ENCODE measurements around the gene CAMK2A. TPM values are rescaled to one million over a fixed set of nuclear protein-coding genes. Genes with fewer than 3 reads are reported as not detected.
A peak's percentile ranks its signal among the peaks of the same experiment; 100 is the strongest.

The CAMK2A gene
- total RNA-seq, 6 donors from 2014 or later = 0.29 to 2.4 (median 1.8) TPM; not detected in 1

DNA sequence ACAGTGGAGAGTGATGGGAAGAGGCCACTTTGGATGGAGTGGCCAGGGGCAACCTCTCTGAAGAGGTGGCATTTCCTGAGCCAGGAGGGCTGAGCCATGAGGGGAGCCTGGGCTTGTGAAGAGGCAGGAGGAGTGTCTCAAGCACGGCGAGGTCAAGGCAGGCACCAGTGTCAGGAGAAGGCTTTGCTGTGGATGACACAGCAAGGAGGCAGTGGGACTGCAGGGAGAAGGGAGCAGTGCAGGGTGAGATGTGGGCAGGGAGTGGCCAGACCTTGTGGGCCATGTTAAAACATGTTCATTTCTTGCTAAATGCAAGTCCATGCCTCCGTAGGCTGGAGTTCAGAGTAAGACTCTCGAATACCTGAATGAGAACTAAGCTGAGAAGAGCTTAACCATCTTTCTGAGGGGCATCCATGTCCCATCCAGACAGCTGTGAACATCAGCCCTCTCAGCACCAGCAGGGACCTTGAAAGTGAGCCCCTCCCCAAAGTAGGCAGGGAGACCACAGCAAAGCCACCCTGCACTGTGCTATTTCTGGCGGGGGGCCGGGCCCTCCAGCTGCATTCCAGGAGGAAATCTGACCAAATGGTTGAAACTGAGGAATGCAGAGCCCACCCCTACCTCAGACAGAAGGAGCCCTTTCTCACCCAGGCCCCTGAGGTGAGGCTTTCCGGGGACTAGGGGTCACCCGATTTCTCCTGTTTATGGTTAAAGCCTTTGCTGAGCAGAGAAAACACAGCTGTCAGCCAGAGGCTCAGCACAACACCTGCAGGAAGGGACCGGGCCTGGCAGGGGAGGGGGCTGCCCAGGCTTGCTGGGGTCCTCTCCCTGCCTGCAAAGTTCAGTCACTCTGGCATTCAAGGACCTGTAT lies 29.3 kb upstream of the CAMK2A start:
- peaks cover 0 to 7% (median 0%) of the 10 kb centered on the region in 4 donors for H3K4me1 ChIP-seq
- TF ChIP-seq POLR2A (IDR thresholded peaks at IDR 0.05) = no peak
- TF ChIP-seq, protein P1, sequence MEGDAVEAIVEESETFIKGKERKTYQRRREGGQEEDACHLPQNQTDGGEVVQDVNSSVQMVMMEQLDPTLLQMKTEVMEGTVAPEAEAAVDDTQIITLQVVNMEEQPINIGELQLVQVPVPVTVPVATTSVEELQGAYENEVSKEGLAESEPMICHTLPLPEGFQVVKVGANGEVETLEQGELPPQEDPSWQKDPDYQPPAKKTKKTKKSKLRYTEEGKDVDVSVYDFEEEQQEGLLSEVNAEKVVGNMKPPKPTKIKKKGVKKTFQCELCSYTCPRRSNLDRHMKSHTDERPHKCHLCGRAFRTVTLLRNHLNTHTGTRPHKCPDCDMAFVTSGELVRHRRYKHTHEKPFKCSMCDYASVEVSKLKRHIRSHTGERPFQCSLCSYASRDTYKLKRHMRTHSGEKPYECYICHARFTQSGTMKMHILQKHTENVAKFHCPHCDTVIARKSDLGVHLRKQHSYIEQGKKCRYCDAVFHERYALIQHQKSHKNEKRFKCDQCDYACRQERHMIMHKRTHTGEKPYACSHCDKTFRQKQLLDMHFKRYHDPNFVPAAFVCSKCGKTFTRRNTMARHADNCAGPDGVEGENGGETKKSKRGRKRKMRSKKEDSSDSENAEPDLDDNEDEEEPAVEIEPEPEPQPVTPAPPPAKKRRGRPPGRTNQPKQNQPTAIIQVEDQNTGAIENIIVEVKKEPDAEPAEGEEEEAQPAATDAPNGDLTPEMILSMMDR (IDR thresholded peaks at IDR 0.05) = no peak
- TF ChIP-seq POLR2AphosphoS5 (IDR thresholded peaks at IDR 0.05) = no peak
- TF ChIP-seq EP300 (IDR thresholded peaks at IDR 0.05) = no peak
- ATAC-seq (ENCODE audit: low FRiP score in 2 of 2) (no peak), DNase-seq (no peak)
- no peak overlapping the region for H3K27ac ChIP-seq
- whole genome bisulfite sequencing, 2 donors = 80% methylated on average over 7 to 9 of the region's 9 CpGs
- no peaks in the 10 kb centered on the region for H3K36me3 ChIP-seq
- H3K4me3 ChIP-seq = no peak overlapping the region
- H3K9me3 ChIP-seq = no peaks in the 10 kb centered on the region
- no peaks in the 10 kb centered on the region for H3K27me3 ChIP-seq

DNA sequence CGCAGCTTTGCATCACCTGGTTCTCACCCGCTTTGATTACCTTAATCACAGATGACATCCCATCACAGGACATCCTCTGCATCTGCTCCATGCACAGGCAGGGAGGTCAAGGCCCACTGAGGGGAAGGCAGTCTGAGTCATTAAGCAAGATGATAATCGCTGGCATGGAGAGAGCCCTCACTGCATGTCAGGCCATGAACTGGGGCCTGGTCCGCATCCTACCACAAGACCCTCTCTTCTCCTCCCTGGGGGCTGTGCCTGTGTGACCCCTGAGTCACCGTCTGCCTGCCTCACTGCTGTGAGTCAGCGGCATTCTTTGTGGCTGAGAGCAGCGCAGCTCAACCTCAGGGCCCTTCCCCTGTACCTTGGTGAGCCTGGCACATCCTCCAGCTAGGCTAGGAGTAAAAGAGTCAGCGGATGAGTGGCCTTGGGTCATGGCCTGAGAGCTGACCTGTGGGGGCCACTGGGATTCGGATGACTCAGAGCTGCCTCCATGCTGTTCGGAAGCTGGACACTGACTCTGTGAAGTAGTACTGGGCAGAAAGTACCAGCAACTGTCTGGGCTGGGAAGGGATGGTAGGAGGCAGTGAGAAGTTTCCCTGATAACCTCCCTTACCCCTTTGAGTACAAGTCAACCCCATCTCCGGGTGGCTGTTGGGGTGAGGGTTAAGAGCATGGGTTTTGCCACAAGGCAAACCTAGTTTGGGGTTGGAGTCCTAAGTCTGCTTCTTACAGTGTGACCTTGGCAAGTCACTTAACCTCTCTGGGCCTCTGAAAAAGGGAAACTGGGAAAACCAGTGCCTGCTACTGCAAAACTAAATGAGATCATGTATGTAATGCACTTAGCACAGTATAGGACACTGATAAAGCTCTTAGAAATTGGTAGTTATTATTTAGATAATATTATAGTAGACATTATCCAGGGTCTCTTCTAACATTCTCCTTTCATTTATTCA lies 27.8 kb upstream of the CAMK2A start:
- H3K4me1 ChIP-seq = peaks cover 0 to 7% (median 0%) of the 10 kb centered on the region in 4 donors
- H3K27me3 ChIP-seq = no peaks in the 10 kb centered on the region
- no peak for TF ChIP-seq EP300 (IDR thresholded peaks at IDR 0.05)
- TF ChIP-seq, protein P1 (IDR thresholded peaks at IDR 0.05) = no peak
- no peak for TF ChIP-seq POLR2AphosphoS5 (IDR thresholded peaks at IDR 0.05)
- no peak for TF ChIP-seq POLR2A (IDR thresholded peaks at IDR 0.05)
- DNase-seq = no peak
- ATAC-seq (ENCODE audit: low FRiP score in 2 of 2) = peak; percentile 31 to 88
- H3K36me3 ChIP-seq = no peaks in the 10 kb centered on the region
- H3K9me3 ChIP-seq = no peaks in the 10 kb centered on the region
- H3K27ac ChIP-seq = no peak overlapping the region
- H3K4me3 ChIP-seq = no peak overlapping the region
- 76 to 82% methylated on average over 11 of the region's 11 CpGs for WGBS, 2 donors

DNA sequence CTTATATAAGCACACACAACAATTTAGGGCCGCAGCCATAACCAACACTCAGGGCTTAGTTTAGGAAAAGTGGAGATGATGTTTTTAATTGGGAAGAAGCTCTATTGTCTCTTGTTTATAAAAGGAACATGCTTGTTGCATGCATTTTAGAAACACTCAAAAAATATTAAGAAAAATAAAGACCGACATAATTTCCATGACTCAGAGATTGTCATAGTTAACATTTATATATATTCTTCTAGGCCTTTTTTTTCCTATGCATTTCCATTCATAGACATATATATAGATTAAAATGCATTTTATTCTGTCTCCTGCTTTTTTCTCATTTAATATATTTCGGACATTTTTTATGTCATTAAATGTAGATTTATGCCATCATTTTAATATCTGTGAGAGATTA lies 26.7 kb upstream of the CAMK2A start:
- Histone ChIP-seq H3K27ac (no peak overlapping the region), H3K4me1 (peaks cover 0 to 7% (median 0%) of the 10 kb centered on the region in 4 donors), H3K36me3 (no peaks in the 10 kb centered on the region), H3K4me3 (no peak overlapping the region), H3K27me3 (no peaks in the 10 kb centered on the region), H3K9me3 (no peaks in the 10 kb centered on the region)
- DNase-seq (no peak), ATAC-seq (ENCODE audit: low FRiP score in 2 of 2) (no peak)
- TF ChIP-seq POLR2A (IDR thresholded peaks at IDR 0.05) (no peak), EP300 (IDR thresholded peaks at IDR 0.05) (no peak), POLR2AphosphoS5 (IDR thresholded peaks at IDR 0.05) (no peak)
- TF ChIP-seq, protein P1 (IDR thresholded peaks at IDR 0.05) = no peak
- 90 to 93% methylated on average over 3 of the region's 3 CpGs for WGBS, 2 donors

DNA sequence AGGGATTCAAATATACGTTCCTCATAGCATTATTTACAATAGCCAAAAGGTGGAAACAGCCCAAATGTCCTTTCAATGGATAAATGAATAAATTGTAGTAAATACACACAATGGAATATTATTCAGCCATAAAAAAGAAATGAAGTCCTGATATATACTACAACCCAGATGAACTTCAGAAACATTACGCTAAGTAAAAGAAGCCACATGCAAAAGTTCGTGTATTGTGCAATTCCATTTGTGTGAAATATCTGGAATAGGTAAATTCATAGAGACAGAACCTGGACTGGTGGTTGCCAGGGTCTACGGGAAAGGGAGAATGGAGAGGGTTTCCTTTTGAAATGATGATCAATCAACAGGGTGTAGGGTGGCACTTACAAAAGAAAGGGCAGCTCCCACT lies 25.7 kb upstream of the CAMK2A start:
- DNase-seq (no peak), ATAC-seq (ENCODE audit: low FRiP score in 2 of 2) (no peak)
- Histone ChIP-seq H3K4me3 (no peak overlapping the region), H3K4me1 (peaks cover 0 to 7% (median 0%) of the 10 kb centered on the region in 4 donors), H3K9me3 (no peaks in the 10 kb centered on the region), H3K27me3 (no peaks in the 10 kb centered on the region), H3K27ac (no peak overlapping the region), H3K36me3 (no peaks in the 10 kb centered on the region)
- TF ChIP-seq POLR2AphosphoS5 (IDR thresholded peaks at IDR 0.05) (no peak), POLR2A (IDR thresholded peaks at IDR 0.05) (no peak), EP300 (IDR thresholded peaks at IDR 0.05) (no peak)
- TF ChIP-seq, protein P1 (IDR thresholded peaks at IDR 0.05) = no peak
- whole genome bisulfite sequencing, 2 donors = 87 to 95% methylated on average over 4 of the region's 4 CpGs

Data from upper lobe of left lung (tissue), 6 donors.